K562 (cell line): ENCODE results near the gene GLRX2. TPM values are rescaled to one million over a fixed set of nuclear protein-coding genes. Genes with fewer than 3 reads are reported as not detected.

Experiments used
- ARID1B ChIP-seq: fragments of 450-650 bp; IDR thresholded peaks from 2 replicates; pipeline ENCODE4 v1.6.1; 2016; ENCODE audit warnings: antibody characterized with exemption, mild to moderate bottlenecking, inconsistent platforms
- ASH1L ChIP-seq: fragments of 450-650 bp; IDR thresholded peaks from 2 replicates; pipeline ENCODE4 v1.6.1; 2018; ENCODE audit warnings: borderline replicate concordance, mild to moderate bottlenecking, low read depth; ENCODE audit not compliant: partially characterized antibody
- DPF2 ChIP-seq: fragments of 450-650 bp; IDR thresholded peaks from 2 replicates; pipeline ENCODE4 v1.6.1; 2016
- EP300 ChIP-seq: IDR thresholded peaks from 2 replicates; pipeline ENCODE4 v1.6.1; 2012; ENCODE audit warnings: low read length, improper control_type of control experiment
- GTF2E2 ChIP-seq: fragments of 200-800 bp; sonication (Bioruptor generic); IDR thresholded peaks from 2 replicates; pipeline ENCODE4 v1.6.1; 2016; ENCODE audit warnings: missing genetic modification characterization, missing compliant biosample characterization
- KDM1A ChIP-seq, 2 experiments: fragments of 450-650 bp; IDR thresholded peaks; 2 replicates each; pipeline ENCODE4 v1.6.1; 2016; ENCODE audit warnings: mild to moderate bottlenecking in 2 of 2
- LEF1 ChIP-seq: fragments of 450-650 bp; IDR thresholded peaks from 2 replicates; pipeline ENCODE4 v1.6.1; 2016; ENCODE audit warnings: mild to moderate bottlenecking
- MAFF ChIP-seq: IDR thresholded peaks from 2 replicates; pipeline ENCODE4 v1.6.1; 2012; ENCODE audit warnings: low read length, improper control_type of control experiment
- NCOR1 ChIP-seq: fragments of 450-650 bp; IDR thresholded peaks from 2 replicates; pipeline ENCODE4 v1.6.1; 2016; ENCODE audit warnings: mild to moderate bottlenecking, moderate library complexity
- NFE2 ChIP-seq: IDR thresholded peaks from 2 replicates; pipeline ENCODE4 v1.6.1; 2014; ENCODE audit warnings: antibody characterized with exemption, low read depth
- NFE2L1 ChIP-seq: fragments of 450-650 bp; IDR thresholded peaks from 2 replicates; pipeline ENCODE4 v1.6.1; 2016; ENCODE audit warnings: missing genetic modification characterization, low read depth, mild to moderate bottlenecking, missing compliant biosample characterization, moderate library complexity, borderline replicate concordance
- NFRKB ChIP-seq: fragments of 450-650 bp; IDR thresholded peaks from 2 replicates; pipeline ENCODE4 v1.6.1; 2016; ENCODE audit warnings: low read depth
- PBX2 ChIP-seq, 2 experiments: IDR thresholded peaks in 1 of 2; conservative IDR thresholded peaks in 1 of 2; 2 replicates each; pipeline ENCODE4 v1.6.1; 2016; ENCODE audit warnings: low read depth in 2 of 2, mild to moderate bottlenecking in 1 of 2, missing compliant biosample characterization in 1 of 2, missing genetic modification characterization in 1 of 2, moderate library complexity in 1 of 2
- PKNOX1 ChIP-seq: fragments of 450-650 bp; IDR thresholded peaks from 2 replicates; pipeline ENCODE4 v1.6.1; 2016
- PRDM10 ChIP-seq: fragments of 450-650 bp; IDR thresholded peaks from 2 replicates; pipeline ENCODE4 v1.6.1; 2018; ENCODE audit not compliant: partially characterized antibody
- TAF9B ChIP-seq: fragments of 450-650 bp; IDR thresholded peaks from 2 replicates; pipeline ENCODE4 v1.6.1; 2018; ENCODE audit warnings: mild to moderate bottlenecking; ENCODE audit not compliant: partially characterized antibody
- TAL1 ChIP-seq: fragments of 450-650 bp; IDR thresholded peaks from 2 replicates; pipeline ENCODE4 v1.6.1; 2016; ENCODE audit warnings: mild to moderate bottlenecking
- ZKSCAN8 ChIP-seq: fragments of 200-800 bp; sonication (Bioruptor generic); IDR thresholded peaks from 2 replicates; pipeline ENCODE4 v1.6.1; 2016; ENCODE audit warnings: missing genetic modification characterization, missing compliant biosample characterization
- ZNF316 ChIP-seq: fragments of 450-650 bp; IDR thresholded peaks from 2 replicates; pipeline ENCODE4 v1.6.1; 2016
- ZNF551 ChIP-seq: fragments of 250-450 bp; sonication (Bioruptor Pico); IDR thresholded peaks from 2 replicates; pipeline ENCODE4 v1.5.0; 2021; ENCODE audit warnings: mild to moderate bottlenecking, moderate library complexity
- ZNF668 ChIP-seq: fragments of 250-450 bp; sonication (Bioruptor Pico); IDR thresholded peaks from 2 replicates; pipeline ENCODE4 v1.8.0; 2022; ENCODE audit warnings: mild to moderate bottlenecking, inconsistent platforms
- polyA plus RNA-seq, 8 experiments: library from polyadenylated mRNA; depleted of rRNA in 4 of 8; stranded (reverse) in 5 of 8; unstranded in 3 of 8; fragments of >200 nt; fragmentation: Nextera tagmentation in 2 of 8; fragmentation: Illumina TruSeq in 1 of 8; extraction: Ambion mirVana in 2 of 8; extraction: Trizol in 1 of 8; gene quantifications; 2 replicates each; pipeline versions ENCODE4 v1.2.1 to v1.2.3, GENCODE V29; 2011 to 2014; ENCODE audit warnings: inconsistent platforms in 1 of 8, missing spikeins in 1 of 8
- total RNA-seq, 7 experiments: library from RNA; depleted of rRNA in 6 of 7; stranded (reverse); fragments of >200 nt in 6 of 7; fragmentation: Illumina TruSeq in 2 of 7; extraction: Trizol in 2 of 7; gene quantifications; 2 replicates each; pipeline versions ENCODE4 v1.2.1 to v1.2.3, GENCODE V29; 2011 to 2021; ENCODE audit warnings: low replicate concordance in 1 of 7

GLRX2 gene
- total and polyA plus RNA-seq, 9 of the 15 experiments (the other 6 are each of a cell fraction or from before 2014, with no cell fraction given) = 13.3 to 82.6 (median 55.1) TPM

GRCh38 chr1:193118803-193119730 lies 13.9 kb upstream of the GLRX2 start (continued):
- TF ChIP-seq ZKSCAN8 (CRISPR knock-in tag) = peak; percentile 40; the same call in 1 of the 2 replicates
- peak; percentile 22 for TF ChIP-seq TAF9B
- peak; percentile 16 for TF ChIP-seq PRDM10
- peak; percentile 62 for TF ChIP-seq DPF2
- peak; percentile 34; the same call in 1 of the 2 replicates for TF ChIP-seq EP300
- TF ChIP-seq NFRKB = 0 out of 2 replicates have a peak, but pooled peaks have one; percentile 46
- TF ChIP-seq ZNF668 (CRISPR knock-in tag) = 0 out of 2 replicates have a peak, but pooled peaks have one; percentile 32
- peak; percentile 53 for TF ChIP-seq MAFF
- 0 out of 2 replicates have a peak, but pooled peaks have one; percentile 58 for TF ChIP-seq GTF2E2 (tag)
- TF ChIP-seq TAL1 = 0 out of 2 replicates have a peak, but pooled peaks have one; percentile 11
- peak; percentile 46; the same call in 1 of the 2 replicates for TF ChIP-seq LEF1
- TF ChIP-seq NFE2L1 = no peak
- TF ChIP-seq KDM1A (IDR thresholded peaks at IDR 0.05) = peak in 1 of 2 experiments; percentile 25; a peak in 1 of 4 replicates
- TF ChIP-seq ARID1B = peak; percentile 60
- peak; percentile 76 for TF ChIP-seq PKNOX1
- 0 out of 2 replicates have a peak, but pooled peaks have one; percentile 23 for TF ChIP-seq NCOR1
- TF ChIP-seq PBX2 (CRISPR knock-in tag; IDR thresholded peaks at IDR 0.05; ENCODE audit: low read depth) = no peak
- TF ChIP-seq PBX2 (tag; conservative IDR thresholded peaks at IDR 0.05; ENCODE audit: low read depth) = peak; percentile 92
- TF ChIP-seq ZNF316 = peak; percentile 48; the same call in 1 of the 2 replicates
- TF ChIP-seq NFE2 = 0 out of 2 replicates have a peak, but pooled peaks have one; percentile 53
- TF ChIP-seq ZNF551 (CRISPR knock-in tag) = no peak
- peak; percentile 26 for TF ChIP-seq ASH1L
